Measurements from ENCODE around the gene RPP14.
"Not testable (repeated sequence)": the region's sequence is repeated elsewhere in the genome, so short reads cannot be mapped to it uniquely, and the experiment has no call there.

RPP14 gene

GRCh38 chr3:58335652-58335947, 29.6 kb downstream of the RPP14 start:
- Histone ChIP-seq H3K36me3 (ENCODE audit: control insufficient read depth in 1 of 2, insufficient read depth in 2 of 2, low read length in 2 of 2) (no peaks in the 10 kb centered on the region), H4K91ac (ENCODE audit: low read depth, low read length) (no peak overlapping the region), H3K79me1 (ENCODE audit: low read length) (peaks cover 6% of the 10 kb centered on the region), H3K27me3 (ENCODE audit: insufficient read depth, low read length) (no peaks in the 10 kb centered on the region), H3K4ac (ENCODE audit: low read depth, low read length) (no peak overlapping the region), H3K4me3 (ENCODE audit: low read depth, low read length) (no peak overlapping the region), H2BK12ac (ENCODE audit: low read length) (no peak overlapping the region), H3K14ac (ENCODE audit: low read length) (no peak overlapping the region), H3K4me1 (ENCODE audit: control insufficient read depth in 1 of 2, insufficient read depth in 2 of 2, low read length in 2 of 2) (peaks cover 0 to 4% of the 10 kb centered on the region in 2 experiments), H3K23ac (ENCODE audit: low read length) (no peak overlapping the region), H3K27ac (ENCODE audit: low read depth, low read length) (no peak overlapping the region), H3K18ac (ENCODE audit: low read length) (no peak overlapping the region), H3K79me2 (ENCODE audit: control insufficient read depth, insufficient read depth, low read length, poor library complexity) (no peaks in the 10 kb centered on the region), H4K12ac (ENCODE audit: low read depth, low read length) (no peak overlapping the region), H2AK5ac (ENCODE audit: low read length) (no peak overlapping the region), H3K9me3 (ENCODE audit: insufficient read depth, low read depth, low read length) (no peaks in the 10 kb centered on the region), H3K9ac (ENCODE audit: low read length) (no peak overlapping the region), H2BK5ac (ENCODE audit: low read depth, low read length, poor library complexity) (no peak overlapping the region), H4K8ac (ENCODE audit: low read depth, low read length) (no peak overlapping the region), H2BK120ac (ENCODE audit: insufficient read depth, low read length, poor library complexity) (no peak overlapping the region), H3K4me2 (ENCODE audit: low read length) (no peak overlapping the region), H2AFZ (ENCODE audit: insufficient read depth, low read length, poor library complexity) (no peak overlapping the region)
- DNase-seq: no peak
- no CpG with 5 or more reads among the region's 1 CpG for WGBS (ENCODE audit: extremely low coverage, insufficient coverage, insufficient read length)

DNA sequence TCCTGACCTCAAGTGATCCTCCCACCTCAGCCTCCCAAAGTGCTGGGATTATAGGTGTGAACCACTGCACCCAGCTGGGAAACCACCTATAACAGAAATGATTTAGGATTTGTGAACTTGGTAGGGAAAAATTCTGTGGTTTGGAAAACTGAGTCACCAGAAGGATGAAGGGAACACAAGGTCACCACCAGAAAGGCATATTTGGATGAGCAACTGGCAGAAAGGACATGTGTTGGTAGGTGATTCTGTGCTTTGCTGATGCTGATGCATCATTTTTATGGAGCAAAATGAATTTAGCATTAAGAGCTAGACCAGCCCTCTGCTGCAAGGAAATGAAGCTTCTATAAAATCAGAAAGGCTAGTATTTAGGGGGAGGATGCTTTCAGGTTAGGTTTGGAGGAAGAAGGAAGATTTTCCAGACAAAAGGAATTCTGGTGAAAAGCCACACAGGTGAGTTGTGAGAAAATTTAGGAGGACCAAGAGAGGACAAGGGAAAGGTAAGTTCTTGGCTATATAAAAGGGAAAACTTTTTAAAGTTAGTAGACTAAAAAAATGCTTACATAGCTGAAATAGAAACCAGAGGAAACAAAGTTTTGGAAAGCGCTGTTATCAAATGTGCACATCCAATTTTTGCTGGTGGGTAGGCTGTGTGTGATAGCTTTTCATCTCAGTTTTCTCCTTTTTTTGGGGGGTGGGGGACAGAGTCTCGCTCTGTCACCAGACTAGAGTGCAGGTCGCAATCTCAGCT, 30.3 kb downstream of the RPP14 start:
- Histone ChIP-seq H2BK12ac (ENCODE audit: low read length) (no peak overlapping the region), H3K4me3 (ENCODE audit: low read depth, low read length) (no peak overlapping the region), H3K27ac (ENCODE audit: low read depth, low read length) (no peak overlapping the region), H2BK120ac (ENCODE audit: insufficient read depth, low read length, poor library complexity) (no peak overlapping the region), H4K91ac (ENCODE audit: low read depth, low read length) (no peak overlapping the region), H3K4me1 (ENCODE audit: control insufficient read depth in 1 of 2, insufficient read depth in 2 of 2, low read length in 2 of 2) (peaks cover 0 to 4% of the 10 kb centered on the region in 2 experiments), H2AK5ac (ENCODE audit: low read length) (no peak overlapping the region), H2BK5ac (ENCODE audit: low read depth, low read length, poor library complexity) (no peak overlapping the region), H4K12ac (ENCODE audit: low read depth, low read length) (no peak overlapping the region), H3K27me3 (ENCODE audit: insufficient read depth, low read length) (no peaks in the 10 kb centered on the region), H3K36me3 (ENCODE audit: control insufficient read depth in 1 of 2, insufficient read depth in 2 of 2, low read length in 2 of 2) (no peaks in the 10 kb centered on the region), H3K18ac (ENCODE audit: low read length) (no peak overlapping the region), H3K9me3 (ENCODE audit: insufficient read depth, low read depth, low read length) (no peaks in the 10 kb centered on the region), H3K4me2 (ENCODE audit: low read length) (no peak overlapping the region), H3K23ac (ENCODE audit: low read length) (no peak overlapping the region), H3K79me2 (ENCODE audit: control insufficient read depth, insufficient read depth, low read length, poor library complexity) (no peaks in the 10 kb centered on the region), H3K79me1 (ENCODE audit: low read length) (peaks cover 6% of the 10 kb centered on the region), H3K14ac (ENCODE audit: low read length) (no peak overlapping the region), H2AFZ (ENCODE audit: insufficient read depth, low read length, poor library complexity) (no peak overlapping the region), H4K8ac (ENCODE audit: low read depth, low read length) (no peak overlapping the region), H3K4ac (ENCODE audit: low read depth, low read length) (no peak overlapping the region), H3K9ac (ENCODE audit: low read length) (no peak overlapping the region)
- no peak for DNase-seq
- WGBS (ENCODE audit: extremely low coverage, insufficient coverage, insufficient read length): no CpG with 5 or more reads among the region's 3 CpGs

- Histone ChIP-seq H3K18ac (ENCODE audit: low read length) (no peak overlapping the region), H3K79me1 (ENCODE audit: low read length) (peaks cover 6% of the 10 kb centered on the region), H2BK5ac (ENCODE audit: low read depth, low read length, poor library complexity) (no peak overlapping the region), H3K14ac (ENCODE audit: low read length) (no peak overlapping the region), H3K4me1 (ENCODE audit: control insufficient read depth in 1 of 2, insufficient read depth in 2 of 2, low read length in 2 of 2) (peaks cover 0 to 4% of the 10 kb centered on the region in 2 experiments), H4K91ac (ENCODE audit: low read depth, low read length) (no peak overlapping the region), H2BK120ac (ENCODE audit: insufficient read depth, low read length, poor library complexity) (no peak overlapping the region), H3K4me3 (ENCODE audit: low read depth, low read length) (no peak overlapping the region), H2AFZ (ENCODE audit: insufficient read depth, low read length, poor library complexity) (no peak overlapping the region), H3K9me3 (ENCODE audit: insufficient read depth, low read depth, low read length) (no peaks in the 10 kb centered on the region), H3K4me2 (ENCODE audit: low read length) (no peak overlapping the region), H3K4ac (ENCODE audit: low read depth, low read length) (no peak overlapping the region), H2AK5ac (ENCODE audit: low read length) (no peak overlapping the region), H4K12ac (ENCODE audit: low read depth, low read length) (no peak overlapping the region), H3K27me3 (ENCODE audit: insufficient read depth, low read length) (no peaks in the 10 kb centered on the region), H2BK12ac (ENCODE audit: low read length) (no peak overlapping the region), H3K23ac (ENCODE audit: low read length) (no peak overlapping the region), H3K9ac (ENCODE audit: low read length) (no peak overlapping the region), H3K79me2 (ENCODE audit: control insufficient read depth, insufficient read depth, low read length, poor library complexity) (no peaks in the 10 kb centered on the region), H3K27ac (ENCODE audit: low read depth, low read length) (no peak overlapping the region), H3K36me3 (ENCODE audit: control insufficient read depth in 1 of 2, insufficient read depth in 2 of 2, low read length in 2 of 2) (no peaks in the 10 kb centered on the region), H4K8ac (ENCODE audit: low read depth, low read length) (no peak overlapping the region)
- DNase-seq: no peak
- WGBS (ENCODE audit: extremely low coverage, insufficient coverage, insufficient read length): no CpG with 5 or more reads among the region's 1 CpG
Measured at GRCh38 chr3:58337190-58337589, 31.1 kb downstream of the RPP14 start.

- not testable (repeated sequence) for H3K4ac ChIP-seq (ENCODE audit: low read depth, low read length); H3K27me3 ChIP-seq (ENCODE audit: insufficient read depth, low read length); H4K91ac ChIP-seq (ENCODE audit: low read depth, low read length); DNase-seq; H3K4me2 ChIP-seq (ENCODE audit: low read length); H4K12ac ChIP-seq (ENCODE audit: low read depth, low read length); H3K79me2 ChIP-seq (ENCODE audit: control insufficient read depth, insufficient read depth, low read length, poor library complexity); H3K18ac ChIP-seq (ENCODE audit: low read length); H3K27ac ChIP-seq (ENCODE audit: low read depth, low read length); H3K9me3 ChIP-seq (ENCODE audit: insufficient read depth, low read depth, low read length); H2AK5ac ChIP-seq (ENCODE audit: low read length); H3K14ac ChIP-seq (ENCODE audit: low read length); H3K4me3 ChIP-seq (ENCODE audit: low read depth, low read length); H2BK120ac ChIP-seq (ENCODE audit: insufficient read depth, low read length, poor library complexity); H3K36me3 ChIP-seq (ENCODE audit: control insufficient read depth in 1 of 2, insufficient read depth in 2 of 2, low read length in 2 of 2); H2AFZ ChIP-seq (ENCODE audit: insufficient read depth, low read length, poor library complexity); H3K9ac ChIP-seq (ENCODE audit: low read length); H2BK5ac ChIP-seq (ENCODE audit: low read depth, low read length, poor library complexity); H3K23ac ChIP-seq (ENCODE audit: low read length); H3K4me1 ChIP-seq (ENCODE audit: control insufficient read depth in 1 of 2, insufficient read depth in 2 of 2, low read length in 2 of 2); H3K79me1 ChIP-seq (ENCODE audit: low read length); H4K8ac ChIP-seq (ENCODE audit: low read depth, low read length); H2BK12ac ChIP-seq (ENCODE audit: low read length)
- WGBS (ENCODE audit: extremely low coverage, insufficient coverage, insufficient read length): 100% methylated on average over 1 of the region's 12 CpGs
Measured at GRCh38 chr3:58339146-58339545, 33.1 kb downstream of the RPP14 start.
